NCI-H1417 treated with DMSO at 0.1 percent for 48 hours (cell line): ENCODE results near the gene P2RY12.

ENCODE experiments used
- DNase-seq: peaks from one replicate; lab custom pipeline; 2025; lab: John Stamatoyannopoulos, UW

The P2RY12 gene

GRCh38 chr3:151307131-151307530 is 77.4 kb downstream of the P2RY12 start:
- no peak for DNase-seq

GRCh38 chr3:151306168-151306810 is 78.3 kb downstream of the P2RY12 start:
- DNase-seq: no peak

- no peak for DNase-seq
These were observed 78.8 kb downstream of the P2RY12 start for GRCh38 chr3:151305775-151306151.

- no peak for DNase-seq
These were observed 79.3 kb downstream of the P2RY12 start for GRCh38 chr3:151305060-151305774.

GRCh38 chr3:151303751-151304150 is 80.8 kb downstream of the P2RY12 start:
- DNase-seq: no peak

- DNase-seq: no peak
These were observed 82.8 kb downstream of the P2RY12 start for GRCh38 chr3:151301787-151302186.

- DNase-seq: no peak
These were observed 84.0 kb downstream of the P2RY12 start for GRCh38 chr3:151300539-151300938.

- DNase-seq: no peak
These were observed 85.5 kb downstream of the P2RY12 start for GRCh38 chr3:151299006-151299405.

GRCh38 chr3:151297429-151297828 is 87.1 kb downstream of the P2RY12 start:
- DNase-seq: no peak

GRCh38 chr3:151296226-151296625 is 88.3 kb downstream of the P2RY12 start:
- no peak for DNase-seq

GRCh38 chr3:151293127-151293526 is 91.4 kb downstream of the P2RY12 start:
- no peak for DNase-seq

GRCh38 chr3:151290673-151291072 is 93.9 kb downstream of the P2RY12 start:
- DNase-seq: no peak

GRCh38 chr3:151289445-151289844 is 95.1 kb downstream of the P2RY12 start:
- no peak for DNase-seq
